RKO (cell line): ENCODE measurements around the gene CYB5RL.
"Not testable (repeated sequence)": the region's sequence is repeated elsewhere in the genome, so short reads cannot be mapped to it uniquely, and the experiment has no call there.

Experiments used
- DNase-seq: peaks from one replicate; pipeline ENCODE4 v3.0.0-alpha.2; 2016; ENCODE audit warnings: low spot score

Gene CYB5RL

GRCh38 chr1:54186056-54186455 is 13.8 kb downstream of the CYB5RL start:
- DNase-seq, result no peak

GRCh38 chr1:54180701-54181360 is 19.0 kb downstream of the CYB5RL start:
- no peak for DNase-seq

GRCh38 chr1:54178296-54179070 is 21.3 kb downstream of the CYB5RL start:
- DNase-seq, result no peak

- no peak for DNase-seq
These were observed 22.1 kb downstream of the CYB5RL start for GRCh38 chr1:54177726-54178125.

- DNase-seq, result no peak
These were observed 23.1 kb downstream of the CYB5RL start for GRCh38 chr1:54176621-54177327.

GRCh38 chr1:54174106-54174505 is 25.7 kb downstream of the CYB5RL start:
- no peak for DNase-seq

- DNase-seq, result no peak
These were observed 26.1 kb downstream of the CYB5RL start for GRCh38 chr1:54173681-54174080.

GRCh38 chr1:54172614-54173599 is 26.9 kb downstream of the CYB5RL start:
- DNase-seq, result no peak

- no peak for DNase-seq
These were observed 28.2 kb downstream of the CYB5RL start for GRCh38 chr1:54171606-54172005.

GRCh38 chr1:54171016-54171415 is 28.8 kb downstream of the CYB5RL start:
- no peak for DNase-seq

GRCh38 chr1:54169068-54169467 is 30.8 kb downstream of the CYB5RL start:
- DNase-seq, result no peak

GRCh38 chr1:54168206-54168965 is 31.4 kb downstream of the CYB5RL start:
- DNase-seq, result no peak

- peak; percentile 19 for DNase-seq
These were observed 32.2 kb downstream of the CYB5RL start for GRCh38 chr1:54167422-54168139.

GRCh38 chr1:54166357-54166756 is 33.5 kb downstream of the CYB5RL start:
- not testable (repeated sequence) for DNase-seq

- no peak for DNase-seq
These were observed 34.7 kb downstream of the CYB5RL start for GRCh38 chr1:54165146-54165545.

GRCh38 chr1:54163573-54163972 is 36.3 kb downstream of the CYB5RL start:
- no peak for DNase-seq

- DNase-seq, result no peak
These were observed 36.8 kb downstream of the CYB5RL start for GRCh38 chr1:54163051-54163450.

- DNase-seq, result no peak
These were observed 38.2 kb downstream of the CYB5RL start for GRCh38 chr1:54161495-54162168.

- DNase-seq, result no peak
These were observed 39.5 kb downstream of the CYB5RL start for GRCh38 chr1:54160351-54160750.
